ENCODE data around the gene ZNF764. TPM values are rescaled to one million over a fixed set of nuclear protein-coding genes. Genes with fewer than 3 reads are reported as not detected.
A peak's percentile ranks its signal among the peaks of the same experiment; 100 is the strongest.

Gene ZNF764
- total RNA-seq, 2 donors from 2014 or later: 19.0 TPM

DNA sequence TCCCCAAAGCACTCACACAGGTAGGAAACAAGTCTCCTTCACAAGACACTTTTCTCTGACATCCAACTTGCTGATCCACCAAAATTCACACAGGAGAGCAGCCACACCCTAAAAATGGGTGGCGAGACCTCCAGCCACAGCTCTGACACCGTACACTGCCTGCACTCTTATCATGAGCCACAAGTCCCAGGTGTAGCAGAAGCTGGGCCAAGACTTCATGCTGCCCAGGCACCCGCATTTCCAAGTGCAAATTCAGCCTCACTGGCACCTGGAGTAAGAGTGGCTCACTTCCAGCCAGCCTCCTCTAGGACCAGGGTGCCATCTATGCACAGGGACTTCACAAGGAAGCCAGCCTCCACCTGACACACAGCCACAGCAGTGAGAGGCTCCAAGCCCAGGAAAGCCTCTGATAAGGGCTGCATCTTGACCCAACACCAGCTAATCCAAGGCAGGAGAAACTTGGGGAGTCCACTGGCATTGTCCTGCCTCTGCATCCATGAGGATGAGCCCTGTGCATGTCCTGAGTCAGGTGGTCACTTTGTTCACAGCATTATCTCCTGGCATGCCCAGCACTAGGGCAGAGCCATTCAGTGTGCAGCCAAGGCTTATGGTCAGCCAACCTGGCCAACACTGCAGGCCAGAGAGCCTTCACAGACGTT is 29.2 kb downstream of the ZNF764 start:
- Histone ChIP-seq H3K9ac (ENCODE audit: extremely low read depth, low read length, poor library complexity, severe bottlenecking) (no peak overlapping the region), H3K27me3 (ENCODE audit: control insufficient read depth, insufficient read depth, low read length, poor library complexity, severe bottlenecking) (no peaks in the 10 kb centered on the region), H3K4me3 (ENCODE audit: low read length) (no peak overlapping the region), H3K36me3 (ENCODE audit: control insufficient read depth, insufficient read depth, low read length) (peaks cover 25% of the 10 kb centered on the region), H3K27ac (ENCODE audit: low read depth, low read length) (no peak overlapping the region), H3K9me3 (ENCODE audit: control insufficient read depth, low read length) (no peaks in the 10 kb centered on the region), H3K4me1 (ENCODE audit: control insufficient read depth, insufficient read depth, low read length) (peaks cover 9% of the 10 kb centered on the region)
- peaks cover 29% of the 10 kb centered on the region for H3K36me3 Mint-ChIP-seq (ENCODE audit: low read depth)
- no peaks in the 10 kb centered on the region for H3K27me3 Mint-ChIP-seq (ENCODE audit: insufficient read depth)
- no peaks in the 10 kb centered on the region for H3K9me3 Mint-ChIP-seq
- TF ChIP-seq, protein P1, sequence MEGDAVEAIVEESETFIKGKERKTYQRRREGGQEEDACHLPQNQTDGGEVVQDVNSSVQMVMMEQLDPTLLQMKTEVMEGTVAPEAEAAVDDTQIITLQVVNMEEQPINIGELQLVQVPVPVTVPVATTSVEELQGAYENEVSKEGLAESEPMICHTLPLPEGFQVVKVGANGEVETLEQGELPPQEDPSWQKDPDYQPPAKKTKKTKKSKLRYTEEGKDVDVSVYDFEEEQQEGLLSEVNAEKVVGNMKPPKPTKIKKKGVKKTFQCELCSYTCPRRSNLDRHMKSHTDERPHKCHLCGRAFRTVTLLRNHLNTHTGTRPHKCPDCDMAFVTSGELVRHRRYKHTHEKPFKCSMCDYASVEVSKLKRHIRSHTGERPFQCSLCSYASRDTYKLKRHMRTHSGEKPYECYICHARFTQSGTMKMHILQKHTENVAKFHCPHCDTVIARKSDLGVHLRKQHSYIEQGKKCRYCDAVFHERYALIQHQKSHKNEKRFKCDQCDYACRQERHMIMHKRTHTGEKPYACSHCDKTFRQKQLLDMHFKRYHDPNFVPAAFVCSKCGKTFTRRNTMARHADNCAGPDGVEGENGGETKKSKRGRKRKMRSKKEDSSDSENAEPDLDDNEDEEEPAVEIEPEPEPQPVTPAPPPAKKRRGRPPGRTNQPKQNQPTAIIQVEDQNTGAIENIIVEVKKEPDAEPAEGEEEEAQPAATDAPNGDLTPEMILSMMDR (conservative IDR thresholded peaks at IDR 0.05): no peak
- H3K4me3 Mint-ChIP-seq: no peak overlapping the region
- 92 to 98% methylated on average over 4 of the region's 4 CpGs for WGBS, 2 experiments (ENCODE audit: insufficient coverage in 1 of 2, insufficient read length in 1 of 2)
- peak overlapping the region; percentile 44 for H3K27ac Mint-ChIP-seq
- DNase-seq: no peak
- peaks cover 23% of the 10 kb centered on the region for H3K4me1 Mint-ChIP-seq

DNA sequence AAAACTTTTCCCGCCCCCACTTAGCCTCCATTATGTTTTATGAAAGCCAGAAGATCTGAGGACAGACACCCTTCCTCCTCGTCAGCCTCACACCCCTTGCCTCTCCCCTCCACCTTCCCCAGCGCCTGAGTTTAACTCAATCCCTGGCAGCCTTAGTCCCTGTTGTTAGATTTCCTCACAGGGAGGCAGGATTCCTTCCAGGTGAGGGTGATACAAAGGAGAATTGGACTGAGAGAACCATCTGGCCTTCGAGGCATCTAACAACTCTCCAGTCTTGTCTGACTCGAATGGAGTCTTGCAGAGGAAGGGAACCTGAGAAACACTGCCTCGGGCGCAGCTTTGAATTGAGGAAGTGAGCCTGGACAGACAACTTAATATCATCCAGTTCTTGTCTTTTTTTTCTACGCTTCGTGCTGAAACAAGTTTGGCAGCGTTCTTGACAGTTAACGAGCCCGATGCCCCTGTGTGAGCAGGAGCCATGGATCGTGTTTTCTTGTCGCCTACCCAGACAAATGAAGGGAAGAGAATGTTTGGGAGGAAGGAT is 30.5 kb downstream of the ZNF764 start:
- Histone ChIP-seq H3K4me3 (ENCODE audit: low read length) (peak overlapping the region; percentile 64), H3K9me3 (ENCODE audit: control insufficient read depth, low read length) (no peaks in the 10 kb centered on the region), H3K36me3 (ENCODE audit: control insufficient read depth, insufficient read depth, low read length) (peaks cover 20% of the 10 kb centered on the region), H3K9ac (ENCODE audit: extremely low read depth, low read length, poor library complexity, severe bottlenecking) (peak overlapping the region; percentile 34), H3K27ac (ENCODE audit: low read depth, low read length) (peak overlapping the region; percentile 78), H3K4me1 (ENCODE audit: control insufficient read depth, insufficient read depth, low read length) (peaks cover 3% of the 10 kb centered on the region), H3K27me3 (ENCODE audit: control insufficient read depth, insufficient read depth, low read length, poor library complexity, severe bottlenecking) (no peaks in the 10 kb centered on the region)
- peak overlapping the region; percentile 96 for H3K27ac Mint-ChIP-seq
- peaks cover 18% of the 10 kb centered on the region for H3K4me1 Mint-ChIP-seq
- no peaks in the 10 kb centered on the region for H3K9me3 Mint-ChIP-seq
- TF ChIP-seq, protein P1 (conservative IDR thresholded peaks at IDR 0.05): no peak
- 60 to 61% methylated on average over 13 to 14 of the region's 14 CpGs for WGBS, 2 experiments (ENCODE audit: insufficient coverage in 1 of 2, insufficient read length in 1 of 2)
- DNase-seq: no peak
- peaks cover 25% of the 10 kb centered on the region for H3K36me3 Mint-ChIP-seq (ENCODE audit: low read depth)
- H3K4me3 Mint-ChIP-seq: peak overlapping the region; percentile 71
- no peaks in the 10 kb centered on the region for H3K27me3 Mint-ChIP-seq (ENCODE audit: insufficient read depth)

DNA sequence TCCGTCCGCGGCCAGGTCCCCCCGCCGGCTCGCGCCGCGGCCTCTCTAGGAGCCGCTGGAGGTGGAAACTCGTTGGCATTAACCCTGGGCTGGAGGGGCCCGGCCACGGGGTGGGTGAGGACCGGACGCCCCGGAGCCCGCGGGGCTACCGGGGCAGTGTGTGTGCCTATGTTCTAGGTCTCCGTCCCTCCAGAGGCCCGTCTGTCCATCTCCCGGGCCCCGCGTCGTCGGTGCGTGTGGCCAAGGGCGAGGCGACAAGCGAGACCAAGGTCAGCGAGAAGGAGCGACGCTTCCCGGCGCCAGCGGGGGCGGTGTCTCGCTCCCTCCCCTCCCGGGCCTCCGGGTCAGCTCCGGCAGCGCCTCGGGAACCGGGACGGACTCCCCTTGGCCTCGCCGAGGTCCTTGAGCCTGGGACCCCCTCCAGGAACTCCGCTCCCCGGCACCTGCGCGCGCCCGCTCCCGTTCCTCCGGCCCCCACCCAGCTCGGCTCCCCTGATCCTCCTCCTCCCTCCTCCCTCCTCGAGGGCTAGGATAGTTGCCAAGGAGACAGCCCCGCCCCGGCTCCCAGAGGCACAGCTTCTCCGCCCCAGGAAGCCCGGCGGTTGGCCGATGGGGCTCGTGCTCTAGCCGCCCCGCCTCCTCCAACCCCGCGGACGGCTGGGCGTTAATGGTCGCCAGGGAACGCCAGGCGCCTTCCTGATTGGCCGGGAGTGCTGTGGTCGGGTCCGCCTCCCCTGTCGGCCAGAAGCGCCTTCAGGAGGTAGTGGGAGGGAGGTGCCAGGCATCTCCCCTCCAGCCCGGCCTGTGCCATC is 31.1 kb downstream of the ZNF764 start:
- no peaks in the 10 kb centered on the region for H3K9me3 Mint-ChIP-seq
- Histone ChIP-seq H3K9ac (ENCODE audit: extremely low read depth, low read length, poor library complexity, severe bottlenecking) (peak overlapping the region; percentile 66), H3K4me1 (ENCODE audit: control insufficient read depth, insufficient read depth, low read length) (no peaks in the 10 kb centered on the region), H3K4me3 (ENCODE audit: low read length) (peak overlapping the region; percentile 83), H3K9me3 (ENCODE audit: control insufficient read depth, low read length) (no peaks in the 10 kb centered on the region), H3K27ac (ENCODE audit: low read depth, low read length) (peak overlapping the region; percentile 87), H3K36me3 (ENCODE audit: control insufficient read depth, insufficient read depth, low read length) (peaks cover 15% of the 10 kb centered on the region), H3K27me3 (ENCODE audit: control insufficient read depth, insufficient read depth, low read length, poor library complexity, severe bottlenecking) (no peaks in the 10 kb centered on the region)
- peak; percentile 99 for DNase-seq
- WGBS, 2 experiments (ENCODE audit: insufficient coverage in 1 of 2, insufficient read length in 1 of 2): 0% methylated on average over 36 to 79 of the region's 79 CpGs
- peak overlapping the region; percentile 96 for H3K27ac Mint-ChIP-seq
- peaks cover 23% of the 10 kb centered on the region for H3K36me3 Mint-ChIP-seq (ENCODE audit: low read depth)
- peaks cover 23% of the 10 kb centered on the region for H3K4me1 Mint-ChIP-seq
- TF ChIP-seq, protein P1 (conservative IDR thresholded peaks at IDR 0.05): peak; percentile 69
- H3K27me3 Mint-ChIP-seq (ENCODE audit: insufficient read depth): no peaks in the 10 kb centered on the region
- H3K4me3 Mint-ChIP-seq: peak overlapping the region; percentile 71

Measured in endodermal cell (in vitro differentiated cells).